B cell (primary cell): ENCODE measurements around the gene ZNF506. TPM values are rescaled to one million over a fixed set of nuclear protein-coding genes. Genes with fewer than 3 reads are reported as not detected.

ENCODE experiments used
- ATAC-seq: fragments of 200-7000 bp; cut with Tn5 transposase; one replicate; pipeline ENCODE4 v1.10.0; 2021; ENCODE audit warnings: low read depth, mild to moderate bottlenecking, moderate number of reproducible peaks, moderate library complexity
- CTCF ChIA-PET: fragments of 350-600 bp; sonication (Branson Sonifier 250); formaldehyde crosslinking; loops from one replicate; lab custom pipeline; 2021; ENCODE audit warnings: antibody characterized with exemption, inconsistent platforms; lab: Charles Lee
- POLR2A ChIA-PET: fragments of 350-600 bp; sonication (Branson Sonifier 250); formaldehyde crosslinking; loops from one replicate; lab custom pipeline; 2021; ENCODE audit warnings: antibody characterized with exemption; lab: Charles Lee
- DNase-seq: peaks from one replicate; pipeline ENCODE4 v3.0.0; 2013
- H2AFZ ChIP-seq: 2 replicates; pipeline ENCODE4 v1.6.1; 2012; ENCODE audit warnings: mild to moderate bottlenecking, low read depth, low read length; ENCODE audit not compliant: insufficient read depth, poor library complexity, severe bottlenecking
- H3K27ac ChIP-seq, 2 donors: 1 replicate in 1 of 2; 2 replicates in 1 of 2; pipeline ENCODE4 v1.5.1; 2012 to 2013; ENCODE audit warnings: low read length in 2 of 2, mild to moderate bottlenecking in 2 of 2, moderate library complexity in 1 of 2
- H3K27me3 ChIP-seq, 4 experiments: fragments of 200-600 bp in 1 of 4; sonication (generic) in 1 of 4; replicated peaks in 1 of 4; 1 replicate in 2 of 4; 2 replicates in 2 of 4; pipeline versions ENCODE4 v1.6.1 to v1.7.0; 2013 to 2016; ENCODE audit warnings: low read length in 3 of 4, mild to moderate bottlenecking in 2 of 4, mixed read lengths in 1 of 4, moderate library complexity in 1 of 4; ENCODE audit not compliant: insufficient read depth in 4 of 4, control insufficient read depth in 3 of 4; ENCODE audit errors: control extremely low read depth in 1 of 4
- H3K36me3 ChIP-seq, 2 experiments: replicated peaks in 1 of 2; 1 replicate in 1 of 2; 2 replicates in 1 of 2; pipeline versions ENCODE4 v1.6.1 to v1.7.1; 2013; ENCODE audit warnings: low read length in 1 of 2; ENCODE audit not compliant: insufficient read depth in 2 of 2, control insufficient read depth in 1 of 2; ENCODE audit errors: control extremely low read depth in 1 of 2, extremely low read depth in 1 of 2
- H3K4me1 ChIP-seq, 2 donors: fragments of 200-600 bp in 1 of 2; sonication (generic) in 1 of 2; 1 replicate in 1 of 2; 2 replicates in 1 of 2; pipeline versions ENCODE4 v1.5.1 to v1.6.1; 2013 to 2017; ENCODE audit warnings: low read length in 2 of 2; ENCODE audit not compliant: control insufficient read depth in 2 of 2, insufficient read depth in 2 of 2
- H3K4me2 ChIP-seq: replicated peaks from 2 replicates; pipeline ENCODE3; 2012; ENCODE audit warnings: mild to moderate bottlenecking, low read depth, low read length; ENCODE audit not compliant: poor library complexity, severe bottlenecking
- H3K4me3 ChIP-seq, 5 experiments: fragments of 200-600 bp in 1 of 5; sonication (generic) in 1 of 5; 1 replicate in 3 of 5; 2 replicates in 2 of 5; pipeline versions ENCODE4 v1.5.1 to v1.7.0; 2011 to 2016; ENCODE audit warnings: low read length in 4 of 5, mild to moderate bottlenecking in 4 of 5, low read depth in 2 of 5, control low read depth in 1 of 5, moderate library complexity in 1 of 5; ENCODE audit not compliant: insufficient read depth in 1 of 5; ENCODE audit errors: control extremely low read depth in 1 of 5, extremely low read depth in 1 of 5
- H3K79me2 ChIP-seq: fragments of 200-600 bp; sonication (generic); one replicate; pipeline ENCODE4 v1.6.0; 2016; ENCODE audit warnings: low read length; ENCODE audit not compliant: control insufficient read depth, insufficient read depth
- H3K9ac ChIP-seq: fragments of 200-600 bp; sonication (generic); 2 replicates; pipeline ENCODE4 v1.6.1; 2017; ENCODE audit warnings: mild to moderate bottlenecking, low read length, moderate library complexity
- H3K9me3 ChIP-seq, 3 donors: one replicate each; pipeline versions ENCODE4 v1.6.1 to v1.7.1; 2013; ENCODE audit warnings: low read length in 2 of 3; ENCODE audit not compliant: control insufficient read depth in 2 of 3, insufficient read depth in 1 of 3; ENCODE audit errors: control extremely low read depth in 1 of 3
- H4K20me1 ChIP-seq: 2 replicates; pipeline ENCODE4 v1.6.0; 2012; ENCODE audit warnings: mild to moderate bottlenecking, low read length; ENCODE audit not compliant: insufficient read depth, control insufficient read depth, poor library complexity, severe bottlenecking
- H3K27ac Mint-ChIP-seq: one replicate; pipeline ENCODE4 v1.8.0; 2021; ENCODE audit warnings: mixed read lengths
- H3K27me3 Mint-ChIP-seq: one replicate; pipeline ENCODE4 v1.8.0; 2021; ENCODE audit warnings: mixed read lengths
- H3K4me1 Mint-ChIP-seq: one replicate; pipeline ENCODE4 v1.8.0; 2021; ENCODE audit warnings: mixed read lengths
- H3K4me3 Mint-ChIP-seq: one replicate; pipeline ENCODE4 v1.8.0; 2021; ENCODE audit warnings: mixed read lengths
- H3K9me3 Mint-ChIP-seq: one replicate; pipeline ENCODE4 v1.8.0; 2022; ENCODE audit warnings: mixed read lengths; ENCODE audit not compliant: insufficient read depth
- CTCF ChIP-seq: fragments of 200-600 bp; IDR thresholded peaks from one replicate; pipeline ENCODE4 v1.8.0; 2022; ENCODE audit warnings: antibody characterized with exemption, mild to moderate bottlenecking
- EZH2 ChIP-seq: IDR thresholded peaks from 2 replicates; pipeline ENCODE4 v1.6.1; 2012; ENCODE audit warnings: borderline replicate concordance, low read depth, mild to moderate bottlenecking, moderate library complexity, low read length; ENCODE audit not compliant: insufficient read depth, poor library complexity, severe bottlenecking
- WGBS: methylation state at CpG from one replicate; pipeline ENCODE4 v1.1.5; 2013; ENCODE audit warnings: missing lambda C conversion rate; ENCODE audit not compliant: insufficient coverage; 5-methylcytosine and 5-hydroxymethylcytosine counted together
- intact Hi-C: fragments of 100-400 bp; cut with micrococcal nuclease; formaldehyde crosslinking; loops from one replicate; pipeline ENCODE4 v1.10.0; 2022
- polyA plus RNA-seq: library from polyadenylated mRNA; depleted of rRNA; stranded (reverse); fragments of >200 nt; gene quantifications from 2 replicates; pipeline ENCODE4 v1.2.3, GENCODE V29; 2012
- total RNA-seq, 2 donors: library from RNA; stranded (reverse); fragments of 120-200 nt in 1 of 2; gene quantifications; 1 replicate in 1 of 2; 2 replicates in 1 of 2; pipeline versions ENCODE4 v1.2.3 to v1.2.4, GENCODE V29; 2013 to 2022

The ZNF506 gene
- total and polyA plus RNA-seq, 2 donors (not counting 1 experiment from before 2014, with no cell fraction given): 25.6 to 67.6 TPM

- Histone ChIP-seq H3K27ac (peak overlapping the region; percentile 97 to 99), H3K4me2 (peak overlapping the region; percentile 87), H3K9me3 (peaks cover 4 to 27% (median 6%) of the 10 kb centered on the region in 3 donors), H3K36me3 (peaks cover 5 to 9% of the 10 kb centered on the region in 2 experiments), H2AFZ (peak overlapping the region; percentile 95), H3K9ac (peak overlapping the region; percentile 100), H3K4me3 (peak overlapping the region; percentile 74 to 100 (median 91)), H3K79me2 (peaks cover 63% of the 10 kb centered on the region), H3K27me3 (no peaks in the 10 kb centered on the region), H3K4me1 (peaks cover 40 to 48% of the 10 kb centered on the region in 2 donors), H4K20me1 (no peaks in the 10 kb centered on the region)
- peaks cover 52% of the 10 kb centered on the region for H3K4me1 Mint-ChIP-seq
- H3K27me3 Mint-ChIP-seq: no peaks in the 10 kb centered on the region
- TF ChIP-seq CTCF: no peak
- WGBS: 11% methylated on average over 9 of the region's 17 CpGs
- POLR2A ChIA-PET: interaction anchor here (1.0 to 2.5 kb wide), 11 partner anchors 8 to 305 kb away, joined by 3 to 33 read pairs (median 10); partner anchors contain the start of genes ATP13A1, NDUFA13, ZNF101 and ZNF253
- CTCF ChIA-PET: interaction anchor here (0.9 to 2.2 kb wide), 9 partner anchors 8 to 79 kb away, joined by 3 to 9 read pairs (median 4); partner anchors contain the start of gene ZNF253
- H3K27ac Mint-ChIP-seq: peak overlapping the region; percentile 99
- DNase-seq (no peak), ATAC-seq (no peak)
- peaks cover 3% of the 10 kb centered on the region for H3K9me3 Mint-ChIP-seq
- intact Hi-C loops: loop anchor here (1.0 to 5.0 kb wide), 6 partner anchors 44 to 204 kb away; partner anchors contain the start of genes PBX4, ZNF101, ZNF14 and ZNF253
- H3K4me3 Mint-ChIP-seq: peak overlapping the region; percentile 99
Measured at GRCh38 chr19:19820774-19821320, 703 bp downstream of the ZNF506 start.

- no peak for DNase-seq
- Histone ChIP-seq H2AFZ (no peak overlapping the region), H3K79me2 (peaks cover 91% of the 10 kb centered on the region), H3K36me3 (peaks cover 5 to 20% of the 10 kb centered on the region in 2 experiments), H3K4me1 (peaks cover 29 to 43% of the 10 kb centered on the region in 2 donors), H3K4me3 (no peak overlapping the region), H3K9me3 (peaks cover 0 to 16% (median 7%) of the 10 kb centered on the region in 3 donors), H3K9ac (no peak overlapping the region), H4K20me1 (peaks cover 25% of the 10 kb centered on the region), H3K4me2 (peak overlapping the region; percentile 58), H3K27ac (peak overlapping the region; percentile 4 to 8), H3K27me3 (no peaks in the 10 kb centered on the region)
- CTCF ChIA-PET: interaction anchor here (1.2 kb wide), 1 partner anchor 41 kb away, joined by 4 read pairs; no protein-coding TSS in a partner anchor
- intact Hi-C loops: no loop called here
- TF ChIP-seq EZH2 (no peak), CTCF (no peak)
- H3K4me3 Mint-ChIP-seq: peak overlapping the region; percentile 67
- POLR2A ChIA-PET: interaction anchor here (1.2 kb wide), 2 partner anchors 15 to 41 kb away, joined by 6 to 17 read pairs; no protein-coding TSS in a partner anchor
- H3K9me3 Mint-ChIP-seq: no peaks in the 10 kb centered on the region
- peaks cover 66% of the 10 kb centered on the region for H3K4me1 Mint-ChIP-seq
- H3K27me3 Mint-ChIP-seq: no peaks in the 10 kb centered on the region
- ATAC-seq: no peak
- peak overlapping the region; percentile 85 for H3K27ac Mint-ChIP-seq
- no CpG with 5 or more reads among the region's 3 CpGs for WGBS
Measured at GRCh38 chr19:19817357-19817756, 4.2 kb downstream of the ZNF506 start.
